HG03442 (cell line): Measurements from ENCODE around the gene ZNF701.

Source experiments
- ATAC-seq: cut with Tn5 transposase; IDR thresholded peaks from one replicate; pipeline ENCODE4 v1.9.1; 2021; ENCODE audit warnings: mild to moderate bottlenecking, moderate library complexity; ENCODE audit not compliant: unreplicated experiment

Gene ZNF701

DNA sequence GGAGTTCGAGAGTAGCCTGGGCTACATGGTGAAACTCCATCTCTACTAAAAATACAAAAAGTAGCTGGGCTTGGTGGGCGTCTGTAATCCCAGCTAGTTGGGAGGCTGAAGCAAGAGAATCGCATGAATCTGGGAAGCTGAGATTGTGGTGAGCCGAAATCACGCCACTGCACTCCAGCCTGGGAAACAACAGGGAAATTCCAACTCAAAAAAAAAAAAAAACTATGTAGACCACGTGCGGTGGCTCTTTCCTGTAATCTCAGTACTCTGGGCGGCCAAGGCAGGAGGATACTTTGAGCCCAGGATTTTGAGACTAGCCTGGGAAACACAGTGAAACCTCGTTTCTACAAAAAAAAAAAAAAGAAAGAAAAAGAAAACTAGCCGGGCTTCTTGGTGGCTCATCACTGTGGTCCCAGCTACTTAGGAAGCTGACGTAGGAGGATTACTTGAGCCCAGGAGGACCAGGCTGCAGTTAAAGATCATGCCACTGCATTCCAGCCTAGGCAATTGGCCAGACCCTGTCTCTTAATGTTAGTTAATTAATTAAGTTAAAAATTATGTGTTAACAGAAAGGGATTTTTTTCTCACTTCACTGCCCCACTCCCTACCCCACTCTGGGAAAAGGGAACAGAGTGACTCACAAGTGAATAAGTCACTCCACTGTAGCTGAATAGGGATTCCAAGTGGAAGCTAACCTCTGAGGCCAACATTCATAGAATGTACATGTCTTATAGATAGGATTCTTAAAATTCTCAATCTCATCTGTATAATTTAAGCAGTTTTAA is 65.9 kb downstream of the ZNF701 start:
- no peak for ATAC-seq
